ENCODE results near the gene UQCR10. TPM values are rescaled to one million over a fixed set of nuclear protein-coding genes. Genes with fewer than 3 reads are reported as not detected.

UQCR10 gene
- total RNA-seq, 1 donor from 2014 or later, result 84.6 TPM

GRCh38 chr22:29731058-29731850, 35.9 kb upstream of the UQCR10 start:
- peaks cover 2% of the 10 kb centered on the region for H3K27me3 Mint-ChIP-seq (ENCODE audit: unreplicated experiment)
- no peaks in the 10 kb centered on the region for H3K36me3 Mint-ChIP-seq (ENCODE audit: low read depth, unreplicated experiment)
- no peak for DNase-seq (ENCODE audit: low spot score)
- TF ChIP-seq CTCF (IDR thresholded peaks at IDR 0.05; ENCODE audit: unreplicated experiment), result no peak
- no peak overlapping the region for H3K27ac Mint-ChIP-seq (ENCODE audit: unreplicated experiment)
- H3K4me3 Mint-ChIP-seq (ENCODE audit: unreplicated experiment), result no peak overlapping the region
- H3K4me1 Mint-ChIP-seq (ENCODE audit: unreplicated experiment), result no peaks in the 10 kb centered on the region
- H3K9me3 Mint-ChIP-seq (ENCODE audit: unreplicated experiment), result no peaks in the 10 kb centered on the region

GRCh38 chr22:29732883-29733282, 34.3 kb upstream of the UQCR10 start:
- no peak overlapping the region for H3K4me3 Mint-ChIP-seq (ENCODE audit: unreplicated experiment)
- H3K27ac Mint-ChIP-seq (ENCODE audit: unreplicated experiment), result no peak overlapping the region
- no peak for TF ChIP-seq CTCF (IDR thresholded peaks at IDR 0.05; ENCODE audit: unreplicated experiment)
- no peaks in the 10 kb centered on the region for H3K9me3 Mint-ChIP-seq (ENCODE audit: unreplicated experiment)
- no peak for DNase-seq (ENCODE audit: low spot score)
- peaks cover 2% of the 10 kb centered on the region for H3K27me3 Mint-ChIP-seq (ENCODE audit: unreplicated experiment)
- no peaks in the 10 kb centered on the region for H3K36me3 Mint-ChIP-seq (ENCODE audit: low read depth, unreplicated experiment)
- H3K4me1 Mint-ChIP-seq (ENCODE audit: unreplicated experiment), result no peaks in the 10 kb centered on the region

- no peak overlapping the region for H3K4me3 Mint-ChIP-seq (ENCODE audit: unreplicated experiment)
- peaks cover 2% of the 10 kb centered on the region for H3K27me3 Mint-ChIP-seq (ENCODE audit: unreplicated experiment)
- no peaks in the 10 kb centered on the region for H3K36me3 Mint-ChIP-seq (ENCODE audit: low read depth, unreplicated experiment)
- H3K27ac Mint-ChIP-seq (ENCODE audit: unreplicated experiment), result no peak overlapping the region
- no peak for DNase-seq (ENCODE audit: low spot score)
- no peaks in the 10 kb centered on the region for H3K4me1 Mint-ChIP-seq (ENCODE audit: unreplicated experiment)
- no peak for TF ChIP-seq CTCF (IDR thresholded peaks at IDR 0.05; ENCODE audit: unreplicated experiment)
- H3K9me3 Mint-ChIP-seq (ENCODE audit: unreplicated experiment), result no peaks in the 10 kb centered on the region
These were observed 33.6 kb upstream of the UQCR10 start for GRCh38 chr22:29733362-29734201.

GRCh38 chr22:29734406-29734805, 32.8 kb upstream of the UQCR10 start:
- Mint-ChIP-seq H3K9me3 (ENCODE audit: unreplicated experiment) (no peaks in the 10 kb centered on the region), H3K4me3 (ENCODE audit: unreplicated experiment) (no peak overlapping the region), H3K4me1 (ENCODE audit: unreplicated experiment) (no peaks in the 10 kb centered on the region)

More at GRCh38 chr22:29734406-29734805, 32.8 kb upstream of the UQCR10 start:
- no peak for DNase-seq (ENCODE audit: low spot score)
- Mint-ChIP-seq H3K27ac (ENCODE audit: unreplicated experiment) (no peak overlapping the region), H3K36me3 (ENCODE audit: low read depth, unreplicated experiment) (no peaks in the 10 kb centered on the region), H3K27me3 (ENCODE audit: unreplicated experiment) (peaks cover 2% of the 10 kb centered on the region)
- no peak for TF ChIP-seq CTCF (IDR thresholded peaks at IDR 0.05; ENCODE audit: unreplicated experiment)
